SH-SY5Y (cell line): ENCODE data around the gene AMER3.

Source experiments
- GATA2 ChIP-seq: IDR thresholded peaks from 2 replicates; pipeline ENCODE4 v1.6.1; 2011; ENCODE audit warnings: mild to moderate bottlenecking, low read depth, low read length
- GATA3 ChIP-seq: IDR thresholded peaks from 2 replicates; pipeline ENCODE4 v1.6.1; 2011; ENCODE audit warnings: low read depth, mild to moderate bottlenecking, low read length, moderate library complexity

The AMER3 gene

DNA sequence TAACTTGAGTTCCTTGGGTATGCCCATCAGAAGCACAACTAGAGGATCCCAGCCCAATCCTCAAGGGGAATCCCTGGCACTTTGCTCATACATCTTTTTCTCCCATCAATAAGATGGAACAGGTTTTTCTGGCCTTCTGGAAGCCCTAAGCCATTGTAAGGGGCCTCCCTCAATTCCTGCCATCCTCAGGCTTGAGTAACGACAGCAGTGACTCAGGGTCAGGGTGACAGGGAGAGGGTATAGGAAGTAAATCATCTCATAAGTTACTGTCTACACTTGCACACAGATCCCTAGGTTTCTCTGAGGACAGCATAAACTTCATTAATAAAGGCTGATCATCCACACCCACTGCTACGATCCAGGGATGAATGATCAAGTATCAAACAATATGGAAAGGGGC lies 35.0 kb downstream of the AMER3 start:
- TF ChIP-seq GATA3 (no peak), GATA2 (no peak)

DNA sequence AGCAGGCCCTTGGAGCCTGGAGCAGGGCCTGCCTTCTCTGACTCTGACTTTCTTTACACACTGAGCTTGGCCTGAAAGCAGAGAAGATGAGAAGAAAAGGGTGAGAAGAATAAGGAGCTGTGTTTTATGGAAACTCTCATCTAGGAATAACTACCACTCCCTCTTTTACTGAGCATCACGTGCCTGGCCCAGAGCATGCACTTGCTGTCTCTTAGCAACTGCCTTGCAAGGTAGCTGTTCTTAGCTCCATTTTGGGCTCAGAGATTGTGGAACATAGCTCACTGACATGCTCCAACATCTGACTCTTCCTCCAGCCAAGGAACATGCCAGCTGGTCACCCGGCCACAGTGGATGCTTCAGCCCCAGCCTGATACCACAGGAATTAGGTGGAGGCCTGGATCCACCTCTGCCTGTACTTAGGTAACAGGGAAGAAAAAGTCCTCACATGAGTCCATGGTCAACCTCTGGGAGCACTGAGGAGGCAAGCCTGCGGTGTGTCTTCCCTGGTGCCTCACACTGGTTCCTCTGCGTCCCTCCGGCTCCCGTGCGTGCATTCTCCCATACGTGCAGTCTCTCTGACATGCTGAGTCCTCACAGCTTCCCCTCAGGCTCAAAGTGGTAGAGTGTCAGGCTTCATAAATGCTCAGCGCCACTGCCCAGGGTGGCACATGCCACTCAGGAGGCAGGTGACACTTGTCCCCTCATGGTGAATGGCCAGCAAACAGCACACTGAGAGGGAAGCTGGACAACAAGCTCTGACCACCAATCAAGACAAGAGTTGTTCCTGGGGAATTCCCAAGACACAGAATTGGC lies 35.7 kb downstream of the AMER3 start:
- TF ChIP-seq GATA3 (no peak), GATA2 (no peak)

DNA sequence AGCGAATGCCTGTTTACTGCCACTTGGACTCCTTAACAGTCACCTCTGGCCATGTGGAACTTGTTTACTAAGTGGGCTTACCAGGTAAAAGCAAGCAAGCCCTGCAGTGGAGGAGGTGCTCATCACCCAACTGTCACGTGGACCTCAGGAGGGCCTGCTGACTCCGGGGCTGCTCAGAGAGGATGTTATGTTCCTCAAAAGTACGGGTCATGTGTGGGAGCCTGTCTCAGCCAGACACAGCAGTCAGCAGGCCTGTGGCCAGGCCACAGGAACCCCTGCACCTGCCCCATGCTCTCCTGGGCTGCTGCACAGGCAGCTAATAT lies 36.2 kb downstream of the AMER3 start:
- TF ChIP-seq GATA3 (no peak), GATA2 (no peak)

DNA sequence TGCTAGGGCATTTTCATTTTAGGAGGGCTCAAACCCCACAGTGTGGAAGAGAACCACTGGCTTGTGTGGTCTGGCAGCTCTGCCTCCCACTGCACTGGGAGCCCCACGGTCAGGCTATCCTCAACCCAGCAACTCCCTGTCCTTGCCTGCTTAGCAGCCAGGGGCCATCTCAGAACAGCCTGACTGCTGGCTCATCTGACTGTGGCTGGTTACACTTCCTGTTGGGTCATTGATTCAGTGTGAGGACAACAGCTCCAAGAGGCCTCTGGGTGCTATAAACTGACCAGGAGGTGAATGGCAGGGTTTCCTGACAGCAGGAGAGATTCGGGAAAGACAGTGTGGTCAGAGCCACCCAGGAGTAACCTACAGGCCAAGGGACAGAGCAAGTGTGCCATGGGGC lies 40.1 kb downstream of the AMER3 start:
- TF ChIP-seq GATA3 (no peak), GATA2 (no peak)

DNA sequence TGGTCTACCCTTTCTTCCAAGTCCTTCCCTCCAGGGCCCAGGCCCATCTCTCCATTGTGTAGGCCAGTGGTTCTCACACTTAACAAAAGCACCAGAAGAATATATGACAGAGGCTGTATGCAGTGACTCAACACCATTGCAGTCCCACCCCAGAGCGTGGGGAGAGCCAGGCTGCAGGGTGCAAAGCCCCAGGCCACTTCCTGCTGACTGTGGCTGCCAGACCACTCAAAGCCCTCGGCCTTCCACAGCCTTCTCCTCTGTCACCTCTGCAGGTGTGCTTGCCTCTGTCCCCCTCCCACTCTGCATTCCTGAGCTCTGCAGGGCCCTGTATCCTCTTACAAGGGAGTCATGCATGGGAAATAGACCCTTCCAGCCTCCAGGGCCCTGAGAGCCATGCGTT lies 41.0 kb downstream of the AMER3 start:
- TF ChIP-seq GATA3 = no peak
- TF ChIP-seq GATA2 = no peak

DNA sequence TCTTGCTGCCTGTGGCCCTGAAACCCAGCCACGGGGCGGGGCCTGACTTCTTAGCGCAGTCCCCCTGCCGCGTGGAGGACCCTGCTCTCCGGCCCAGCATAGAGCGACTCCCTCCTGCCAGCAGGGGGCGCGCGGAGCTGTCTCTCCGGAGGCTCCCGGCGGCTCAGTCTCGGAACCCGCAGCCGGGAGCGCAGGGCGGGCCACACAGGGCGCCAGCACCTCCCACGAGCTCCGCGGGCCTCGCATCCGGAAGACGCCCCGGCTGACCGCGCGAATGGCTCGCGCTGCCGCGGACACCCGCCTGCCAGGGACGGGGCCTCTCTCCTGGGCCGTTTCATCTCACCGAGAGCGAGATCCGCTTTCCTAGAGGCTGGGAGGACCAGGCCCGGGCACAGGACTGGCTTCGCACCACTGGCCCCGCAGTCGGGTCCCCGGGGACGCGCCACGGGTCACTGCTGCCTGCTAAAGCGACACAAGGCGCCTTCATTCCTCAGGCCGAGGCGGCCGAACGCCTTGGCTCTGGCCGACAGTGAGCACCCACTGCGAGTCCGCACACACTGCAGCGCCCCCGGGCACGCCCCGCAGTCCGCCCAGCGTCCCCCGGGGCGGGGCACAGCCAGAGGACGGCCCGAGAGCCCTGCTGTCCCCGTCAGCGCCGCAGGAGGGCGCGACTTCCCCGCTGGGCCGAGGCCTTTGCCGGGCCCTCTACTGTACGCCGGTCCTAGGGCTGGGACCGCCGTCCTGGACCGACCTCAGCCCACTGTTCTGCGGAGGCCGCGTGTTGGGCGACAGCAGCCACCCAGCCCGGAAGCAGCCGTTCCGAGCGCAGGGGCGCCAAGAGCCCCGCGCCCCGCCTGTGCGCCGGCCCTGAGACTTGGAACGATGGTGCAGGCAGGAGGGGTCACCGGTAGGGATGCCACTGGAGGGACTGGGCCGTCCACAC lies 42.4 kb downstream of the AMER3 start:
- no peak for TF ChIP-seq GATA3
- TF ChIP-seq GATA2 = no peak

DNA sequence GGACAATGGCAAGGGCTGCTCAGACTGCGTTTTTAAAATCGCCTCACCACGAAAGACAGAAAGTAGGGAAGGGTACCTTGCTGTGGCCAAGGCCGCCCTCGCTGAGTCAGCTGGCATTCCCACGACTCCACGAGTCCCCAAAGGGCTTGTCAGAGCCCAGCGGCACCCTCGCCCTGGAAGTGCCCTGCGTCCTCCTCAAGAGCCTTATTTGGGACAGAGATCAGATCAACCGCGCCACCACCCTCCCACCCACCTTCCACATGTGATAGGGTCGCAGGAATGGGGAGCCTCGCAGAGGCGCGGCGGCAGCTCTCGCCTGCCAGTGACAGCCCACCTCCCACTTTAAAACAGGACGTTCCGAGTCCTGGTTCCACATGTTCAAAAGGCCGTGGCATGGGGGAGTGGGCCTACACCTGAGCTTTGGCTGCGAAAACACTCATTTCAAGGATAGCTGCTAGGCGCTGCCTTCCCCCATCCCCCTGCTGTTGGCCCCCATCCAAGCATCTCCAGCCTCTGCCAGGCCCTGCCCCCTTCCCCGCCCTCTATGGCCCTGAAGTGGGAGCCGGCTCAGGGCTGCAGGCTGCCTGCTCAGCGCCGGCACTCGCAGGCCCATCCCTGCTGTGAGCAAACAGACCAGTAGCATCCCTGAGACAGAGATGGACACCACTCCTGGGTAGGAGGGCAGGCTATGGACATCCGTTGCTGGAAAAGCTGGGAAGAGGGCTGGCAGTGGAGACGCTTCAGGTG lies 43.3 kb downstream of the AMER3 start:
- no peak for TF ChIP-seq GATA3
- TF ChIP-seq GATA2 = no peak

DNA sequence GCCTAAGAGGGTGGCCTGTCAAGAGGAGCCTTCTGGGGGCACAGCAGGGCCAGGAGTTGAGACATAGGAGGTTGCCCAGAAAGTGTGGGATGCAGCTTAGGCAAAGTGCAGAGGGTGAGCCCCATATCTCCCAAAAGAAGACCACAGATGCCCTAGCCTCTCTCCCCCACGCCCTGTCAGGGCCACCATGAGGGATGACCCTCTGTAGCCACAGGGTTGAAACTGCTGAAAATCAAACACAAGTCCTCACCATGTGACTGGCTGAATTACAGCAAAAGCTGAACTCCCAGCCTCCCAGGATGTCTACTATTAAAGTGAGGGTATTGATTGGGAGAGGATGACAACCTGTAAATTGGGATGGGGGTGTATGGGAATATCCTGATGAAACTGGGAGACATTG lies 44.0 kb downstream of the AMER3 start:
- TF ChIP-seq GATA3 (no peak), GATA2 (no peak)

DNA sequence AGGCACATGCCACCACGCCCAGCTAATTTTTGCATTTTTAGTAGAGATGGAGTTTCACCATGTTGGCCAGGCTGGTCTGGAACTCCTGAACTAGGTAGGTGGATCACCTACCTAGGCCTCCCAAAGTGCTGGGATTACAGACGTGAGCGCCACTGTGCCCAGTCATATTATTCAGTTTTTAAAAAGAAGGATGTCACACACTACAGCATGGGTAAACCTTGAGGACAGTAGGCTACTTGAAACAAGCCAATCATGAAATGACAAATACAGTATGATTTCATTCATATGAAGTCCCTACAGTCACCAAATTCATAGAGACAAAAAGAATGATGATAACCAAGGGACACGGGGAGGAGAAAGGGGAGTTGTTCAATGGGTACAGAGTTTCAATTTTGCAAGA lies 50.3 kb downstream of the AMER3 start:
- TF ChIP-seq GATA3 (no peak), GATA2 (no peak)

DNA sequence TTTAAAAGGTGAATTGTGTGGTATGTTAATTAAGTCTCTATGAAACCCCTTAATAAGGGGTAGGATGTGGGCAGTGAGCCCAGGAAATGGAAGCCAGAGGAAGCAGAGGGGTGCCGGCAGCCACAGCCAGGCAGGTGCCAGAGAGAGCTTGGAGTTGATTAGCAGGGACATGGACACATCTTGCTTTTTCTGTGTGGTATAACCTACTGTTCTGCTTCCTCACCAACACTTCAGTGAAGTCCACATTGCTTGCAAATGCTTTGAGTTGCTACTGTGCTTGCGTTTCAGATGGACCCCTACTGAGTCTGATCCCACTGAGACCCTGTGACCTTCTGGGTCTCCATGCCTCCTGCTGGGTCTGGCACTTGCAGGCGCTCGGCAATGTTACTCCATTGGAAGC lies 51.0 kb downstream of the AMER3 start:
- no peak for TF ChIP-seq GATA3
- no peak for TF ChIP-seq GATA2

DNA sequence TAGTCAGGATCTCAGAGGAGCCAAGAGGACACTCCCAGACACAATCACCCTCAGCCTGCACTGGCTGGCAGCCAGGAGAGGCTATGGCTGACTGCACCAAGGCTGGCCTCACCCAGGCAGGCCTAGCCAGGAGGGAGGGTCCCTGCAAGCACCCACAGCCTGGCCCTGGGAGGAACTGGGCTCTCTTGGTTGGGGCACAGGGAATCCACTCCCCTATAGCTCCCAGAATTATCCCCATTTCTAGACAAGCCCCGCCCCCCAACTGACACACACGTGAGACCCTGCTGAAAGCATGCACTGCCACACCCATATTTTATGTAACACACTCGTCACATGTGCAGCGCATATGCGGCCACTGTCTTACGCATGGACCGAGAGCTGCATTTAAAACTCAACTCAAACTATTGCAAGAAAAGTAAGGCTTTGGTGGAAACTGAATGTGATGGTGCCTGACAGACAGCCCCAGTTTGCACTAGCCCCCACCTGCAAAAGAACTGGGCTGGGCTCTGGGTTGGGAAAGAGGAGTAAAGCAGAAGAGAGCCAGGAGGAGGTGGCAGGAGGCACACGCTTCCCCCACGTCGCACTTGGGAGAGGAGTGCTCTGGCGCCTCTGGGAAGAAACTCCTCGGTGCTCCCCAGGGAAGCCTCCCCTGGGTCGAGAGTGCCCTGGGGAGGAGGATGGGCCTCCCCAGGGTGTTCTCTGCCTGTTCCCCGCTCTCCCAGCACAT lies 52.5 kb downstream of the AMER3 start:
- TF ChIP-seq GATA3 = no peak
- no peak for TF ChIP-seq GATA2

DNA sequence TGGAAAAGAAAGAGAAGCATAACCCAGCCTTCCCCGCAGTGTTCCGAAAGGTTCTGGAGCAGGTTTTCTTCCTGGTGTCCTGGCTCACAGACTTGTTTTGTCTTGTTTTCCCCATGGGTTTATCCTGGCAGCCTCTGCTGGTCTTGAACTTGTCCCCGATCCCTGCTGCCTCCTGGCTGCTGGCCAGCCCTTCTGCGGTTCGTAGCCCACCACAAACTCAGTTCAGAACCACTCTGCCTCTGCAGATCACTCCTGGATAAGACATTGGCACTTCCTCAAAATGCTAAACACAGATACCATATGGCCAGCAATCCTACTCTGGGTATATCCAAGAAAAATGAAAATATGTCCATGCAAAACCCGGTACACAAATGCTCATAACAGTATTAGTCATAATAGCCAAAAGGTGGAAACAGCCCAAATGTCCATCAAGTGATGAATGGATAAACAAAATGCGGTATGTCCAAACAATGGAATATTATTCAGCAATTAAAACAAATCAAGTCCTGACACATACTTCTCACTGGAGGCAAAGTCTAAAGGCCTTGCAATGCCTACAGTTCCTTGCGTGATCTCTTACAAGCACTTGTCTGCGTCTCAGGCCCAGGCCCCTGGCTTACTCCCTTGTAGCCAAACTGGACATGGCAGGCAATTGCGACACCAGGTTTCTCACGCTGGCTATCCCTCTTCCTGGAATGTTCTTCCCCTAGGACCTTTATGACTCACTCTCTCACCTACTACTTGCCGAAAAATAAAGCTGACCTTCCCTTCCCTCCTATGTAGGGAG lies 53.3 kb downstream of the AMER3 start:
- TF ChIP-seq GATA3 (no peak), GATA2 (no peak)

DNA sequence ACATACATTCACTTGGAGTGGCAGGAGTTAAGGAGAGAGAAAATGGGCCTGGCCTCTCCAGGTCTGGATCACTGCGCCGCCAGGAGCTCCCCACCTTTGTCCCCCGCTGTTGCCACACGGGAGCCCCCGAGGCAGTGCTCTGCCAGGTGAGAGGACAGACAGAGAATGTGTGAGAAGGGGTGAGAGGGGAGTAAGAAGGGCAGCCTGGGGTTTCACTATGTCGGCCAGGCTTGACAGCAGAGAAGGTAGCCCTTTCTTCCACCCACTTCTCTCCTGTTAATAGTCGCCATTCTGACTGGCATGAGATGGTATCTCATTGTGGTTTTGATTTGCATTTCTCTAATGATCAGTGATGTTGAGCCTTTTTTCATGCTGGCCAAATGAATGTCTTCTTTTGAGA lies 55.1 kb downstream of the AMER3 start:
- TF ChIP-seq GATA2 (no peak), GATA3 (no peak)
